Measurements from ENCODE around the gene NUAK1.

Gene NUAK1

DNA sequence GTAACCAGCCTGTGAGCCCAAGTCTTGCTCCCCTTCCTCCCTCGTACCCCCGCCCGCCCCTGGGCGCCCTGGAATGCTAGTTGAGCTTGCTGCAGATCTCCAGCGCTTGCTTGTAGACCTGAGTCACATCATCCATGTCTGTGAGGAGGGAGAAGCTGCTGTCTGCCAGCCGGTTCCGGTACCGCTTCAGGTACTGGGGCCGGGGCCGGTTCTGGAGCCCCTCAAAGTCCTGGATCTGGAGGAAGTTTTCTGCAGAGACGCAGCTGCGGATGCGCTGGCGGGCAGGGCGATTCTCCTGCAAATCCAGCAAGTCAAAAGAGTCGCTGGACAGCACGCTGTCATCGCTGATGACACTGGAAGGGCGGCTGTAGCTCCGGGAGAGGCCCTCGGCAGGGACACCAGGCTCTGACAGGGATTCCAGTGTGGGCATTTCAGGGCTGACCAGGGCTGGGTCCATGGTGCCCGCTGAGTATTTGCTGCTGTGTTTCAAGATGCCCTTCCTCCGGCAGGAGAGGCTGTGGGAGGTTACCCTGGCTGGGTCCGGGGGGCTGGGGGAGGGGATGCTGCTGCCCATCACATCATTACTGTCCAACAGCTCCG, 71.9 kb downstream of the NUAK1 start:
- TF ChIP-seq, protein P1, sequence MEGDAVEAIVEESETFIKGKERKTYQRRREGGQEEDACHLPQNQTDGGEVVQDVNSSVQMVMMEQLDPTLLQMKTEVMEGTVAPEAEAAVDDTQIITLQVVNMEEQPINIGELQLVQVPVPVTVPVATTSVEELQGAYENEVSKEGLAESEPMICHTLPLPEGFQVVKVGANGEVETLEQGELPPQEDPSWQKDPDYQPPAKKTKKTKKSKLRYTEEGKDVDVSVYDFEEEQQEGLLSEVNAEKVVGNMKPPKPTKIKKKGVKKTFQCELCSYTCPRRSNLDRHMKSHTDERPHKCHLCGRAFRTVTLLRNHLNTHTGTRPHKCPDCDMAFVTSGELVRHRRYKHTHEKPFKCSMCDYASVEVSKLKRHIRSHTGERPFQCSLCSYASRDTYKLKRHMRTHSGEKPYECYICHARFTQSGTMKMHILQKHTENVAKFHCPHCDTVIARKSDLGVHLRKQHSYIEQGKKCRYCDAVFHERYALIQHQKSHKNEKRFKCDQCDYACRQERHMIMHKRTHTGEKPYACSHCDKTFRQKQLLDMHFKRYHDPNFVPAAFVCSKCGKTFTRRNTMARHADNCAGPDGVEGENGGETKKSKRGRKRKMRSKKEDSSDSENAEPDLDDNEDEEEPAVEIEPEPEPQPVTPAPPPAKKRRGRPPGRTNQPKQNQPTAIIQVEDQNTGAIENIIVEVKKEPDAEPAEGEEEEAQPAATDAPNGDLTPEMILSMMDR (IDR thresholded peaks at IDR 0.05; ENCODE audit: insufficient read depth, low read length) = no peak
- TF ChIP-seq, protein P2, sequence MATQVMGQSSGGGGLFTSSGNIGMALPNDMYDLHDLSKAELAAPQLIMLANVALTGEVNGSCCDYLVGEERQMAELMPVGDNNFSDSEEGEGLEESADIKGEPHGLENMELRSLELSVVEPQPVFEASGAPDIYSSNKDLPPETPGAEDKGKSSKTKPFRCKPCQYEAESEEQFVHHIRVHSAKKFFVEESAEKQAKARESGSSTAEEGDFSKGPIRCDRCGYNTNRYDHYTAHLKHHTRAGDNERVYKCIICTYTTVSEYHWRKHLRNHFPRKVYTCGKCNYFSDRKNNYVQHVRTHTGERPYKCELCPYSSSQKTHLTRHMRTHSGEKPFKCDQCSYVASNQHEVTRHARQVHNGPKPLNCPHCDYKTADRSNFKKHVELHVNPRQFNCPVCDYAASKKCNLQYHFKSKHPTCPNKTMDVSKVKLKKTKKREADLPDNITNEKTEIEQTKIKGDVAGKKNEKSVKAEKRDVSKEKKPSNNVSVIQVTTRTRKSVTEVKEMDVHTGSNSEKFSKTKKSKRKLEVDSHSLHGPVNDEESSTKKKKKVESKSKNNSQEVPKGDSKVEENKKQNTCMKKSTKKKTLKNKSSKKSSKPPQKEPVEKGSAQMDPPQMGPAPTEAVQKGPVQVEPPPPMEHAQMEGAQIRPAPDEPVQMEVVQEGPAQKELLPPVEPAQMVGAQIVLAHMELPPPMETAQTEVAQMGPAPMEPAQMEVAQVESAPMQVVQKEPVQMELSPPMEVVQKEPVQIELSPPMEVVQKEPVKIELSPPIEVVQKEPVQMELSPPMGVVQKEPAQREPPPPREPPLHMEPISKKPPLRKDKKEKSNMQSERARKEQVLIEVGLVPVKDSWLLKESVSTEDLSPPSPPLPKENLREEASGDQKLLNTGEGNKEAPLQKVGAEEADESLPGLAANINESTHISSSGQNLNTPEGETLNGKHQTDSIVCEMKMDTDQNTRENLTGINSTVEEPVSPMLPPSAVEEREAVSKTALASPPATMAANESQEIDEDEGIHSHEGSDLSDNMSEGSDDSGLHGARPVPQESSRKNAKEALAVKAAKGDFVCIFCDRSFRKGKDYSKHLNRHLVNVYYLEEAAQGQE (IDR thresholded peaks at IDR 0.05; ENCODE audit: insufficient replicate concordance, low read depth) = no peak
- TF ChIP-seq GABPA (IDR thresholded peaks at IDR 0.05; ENCODE audit: low read depth) = no peak
- TF ChIP-seq POLR2AphosphoS5 (IDR thresholded peaks at IDR 0.05; ENCODE audit: low read depth) = no peak
- no peak for TF ChIP-seq SPI1 (IDR thresholded peaks at IDR 0.05; ENCODE audit: borderline replicate concordance, low read depth)

GRCh38 chr12:106066051-106066705, 72.6 kb downstream of the NUAK1 start:
- DNase-seq (ENCODE audit: low read depth in 1 of 2, low spot score in 1 of 2) = no peak
- no peak overlapping the region for H3K4me3 ChIP-seq (replicated peaks; ENCODE audit: insufficient read depth, low read length)
- no peaks in the 10 kb centered on the region for H3K27me3 ChIP-seq (ENCODE audit: insufficient read depth, poor library complexity, severe bottlenecking)
- no peak overlapping the region for H3K27ac ChIP-seq (replicated peaks)
- TF ChIP-seq, protein P2 (IDR thresholded peaks at IDR 0.05; ENCODE audit: insufficient replicate concordance, low read depth) = no peak
- TF ChIP-seq GABPA (IDR thresholded peaks at IDR 0.05; ENCODE audit: low read depth) = no peak
- TF ChIP-seq SPI1 (IDR thresholded peaks at IDR 0.05; ENCODE audit: borderline replicate concordance, low read depth) = no peak
- TF ChIP-seq, protein P1 (IDR thresholded peaks at IDR 0.05; ENCODE audit: insufficient read depth, low read length) = no peak
- TF ChIP-seq POLR2AphosphoS5 (IDR thresholded peaks at IDR 0.05; ENCODE audit: low read depth) = no peak

More for the DNA sequence above, 71.9 kb downstream of the NUAK1 start:
- no peak overlapping the region for H3K4me3 ChIP-seq (replicated peaks; ENCODE audit: insufficient read depth, low read length)
- H3K27me3 ChIP-seq (ENCODE audit: insufficient read depth, poor library complexity, severe bottlenecking) = no peaks in the 10 kb centered on the region
- DNase-seq (ENCODE audit: low read depth in 1 of 2, low spot score in 1 of 2) = no peak
- H3K27ac ChIP-seq (replicated peaks) = no peak overlapping the region

- Histone ChIP-seq H3K4me3 (replicated peaks; ENCODE audit: insufficient read depth, low read length) (no peak overlapping the region), H3K27ac (replicated peaks) (no peak overlapping the region), H3K27me3 (ENCODE audit: insufficient read depth, poor library complexity, severe bottlenecking) (no peaks in the 10 kb centered on the region)
- TF ChIP-seq, protein P1 (IDR thresholded peaks at IDR 0.05; ENCODE audit: insufficient read depth, low read length) = no peak
- TF ChIP-seq GABPA (IDR thresholded peaks at IDR 0.05; ENCODE audit: low read depth) = no peak
- TF ChIP-seq SPI1 (IDR thresholded peaks at IDR 0.05; ENCODE audit: borderline replicate concordance, low read depth) = no peak
- TF ChIP-seq POLR2AphosphoS5 (IDR thresholded peaks at IDR 0.05; ENCODE audit: low read depth) = no peak
- TF ChIP-seq, protein P2 (IDR thresholded peaks at IDR 0.05; ENCODE audit: insufficient replicate concordance, low read depth) = no peak
- no peak for DNase-seq (ENCODE audit: low read depth in 1 of 2, low spot score in 1 of 2)
These were observed 73.2 kb downstream of the NUAK1 start for GRCh38 chr12:106065506-106065905.
